Parathyroid adenoma (tissue), 2 donors: ENCODE results near the gene METTL15.
"Not testable (repeated sequence)": the region's sequence is repeated elsewhere in the genome, so short reads cannot be mapped to it uniquely, and the experiment has no call there.

Experiments used
- H2AFZ ChIP-seq: fragments of 300-600 bp; sonication (generic); one replicate; pipeline ENCODE4 v1.7.0; 2017; ENCODE audit warnings: antibody characterized with exemption, mild to moderate bottlenecking
- H3K27ac ChIP-seq: fragments of 300-600 bp; sonication (generic); one replicate; pipeline ENCODE4 v1.7.0; 2017
- H3K27me3 ChIP-seq: fragments of 300-600 bp; sonication (generic); one replicate; pipeline ENCODE4 v1.7.0; 2017; ENCODE audit warnings: low read length; ENCODE audit not compliant: control insufficient read depth, insufficient read depth
- H3K36me3 ChIP-seq: fragments of 300-600 bp; sonication (generic); one replicate; pipeline ENCODE4 v1.7.0; 2017; ENCODE audit warnings: low read length; ENCODE audit not compliant: control insufficient read depth, insufficient read depth
- H3K4me1 ChIP-seq: fragments of 300-600 bp; sonication (generic); one replicate; pipeline ENCODE4 v1.7.0; 2017; ENCODE audit warnings: control low read depth
- H3K4me2 ChIP-seq: fragments of 300-600 bp; sonication (generic); one replicate; pipeline ENCODE4 v1.7.0; 2017; ENCODE audit warnings: low read length
- H3K4me3 ChIP-seq: fragments of 300-600 bp; sonication (generic); one replicate; pipeline ENCODE4 v1.7.0; 2017; ENCODE audit warnings: low read depth, low read length
- H3K79me2 ChIP-seq: fragments of 300-600 bp; sonication (generic); one replicate; pipeline ENCODE4 v1.7.0; 2017; ENCODE audit warnings: control low read depth
- H3K9ac ChIP-seq: fragments of 300-600 bp; sonication (generic); one replicate; pipeline ENCODE4 v1.7.0; 2017; ENCODE audit warnings: mild to moderate bottlenecking
- H3K9me3 ChIP-seq: fragments of 300-600 bp; sonication (generic); one replicate; pipeline ENCODE4 v1.7.0; 2017; ENCODE audit warnings: low read length; ENCODE audit not compliant: control insufficient read depth
- TF ChIP-seq, protein P1 (sequence below): fragments of 300-600 bp; sonication (generic); IDR thresholded peaks from one replicate; pipeline ENCODE4 v1.7.0; 2017; ENCODE audit warnings: antibody characterized with exemption, mild to moderate bottlenecking
- donor health status: primary hyperparathyroidism.

Gene METTL15

GRCh38 chr11:28274216-28274615 is 166.0 kb downstream of the METTL15 start:
- H3K27ac ChIP-seq = no peak overlapping the region
- no peaks in the 10 kb centered on the region for H3K9me3 ChIP-seq
- no peaks in the 10 kb centered on the region for H3K79me2 ChIP-seq
- H2AFZ ChIP-seq = no peak overlapping the region
- H3K4me1 ChIP-seq = no peaks in the 10 kb centered on the region
- TF ChIP-seq, protein P1, sequence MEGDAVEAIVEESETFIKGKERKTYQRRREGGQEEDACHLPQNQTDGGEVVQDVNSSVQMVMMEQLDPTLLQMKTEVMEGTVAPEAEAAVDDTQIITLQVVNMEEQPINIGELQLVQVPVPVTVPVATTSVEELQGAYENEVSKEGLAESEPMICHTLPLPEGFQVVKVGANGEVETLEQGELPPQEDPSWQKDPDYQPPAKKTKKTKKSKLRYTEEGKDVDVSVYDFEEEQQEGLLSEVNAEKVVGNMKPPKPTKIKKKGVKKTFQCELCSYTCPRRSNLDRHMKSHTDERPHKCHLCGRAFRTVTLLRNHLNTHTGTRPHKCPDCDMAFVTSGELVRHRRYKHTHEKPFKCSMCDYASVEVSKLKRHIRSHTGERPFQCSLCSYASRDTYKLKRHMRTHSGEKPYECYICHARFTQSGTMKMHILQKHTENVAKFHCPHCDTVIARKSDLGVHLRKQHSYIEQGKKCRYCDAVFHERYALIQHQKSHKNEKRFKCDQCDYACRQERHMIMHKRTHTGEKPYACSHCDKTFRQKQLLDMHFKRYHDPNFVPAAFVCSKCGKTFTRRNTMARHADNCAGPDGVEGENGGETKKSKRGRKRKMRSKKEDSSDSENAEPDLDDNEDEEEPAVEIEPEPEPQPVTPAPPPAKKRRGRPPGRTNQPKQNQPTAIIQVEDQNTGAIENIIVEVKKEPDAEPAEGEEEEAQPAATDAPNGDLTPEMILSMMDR = no peak
- H3K27me3 ChIP-seq = no peaks in the 10 kb centered on the region
- H3K4me2 ChIP-seq = no peak overlapping the region
- no peak overlapping the region for H3K9ac ChIP-seq
- H3K36me3 ChIP-seq = no peaks in the 10 kb centered on the region
- no peak overlapping the region for H3K4me3 ChIP-seq

GRCh38 chr11:28284196-28284595 is 176.0 kb downstream of the METTL15 start:
- TF ChIP-seq, protein P1 = no peak
- H3K9me3 ChIP-seq = no peaks in the 10 kb centered on the region
- H3K4me3 ChIP-seq = no peak overlapping the region
- no peak overlapping the region for H2AFZ ChIP-seq
- no peak overlapping the region for H3K27ac ChIP-seq
- no peaks in the 10 kb centered on the region for H3K4me1 ChIP-seq
- no peaks in the 10 kb centered on the region for H3K36me3 ChIP-seq
- no peak overlapping the region for H3K9ac ChIP-seq
- no peaks in the 10 kb centered on the region for H3K27me3 ChIP-seq
- no peak overlapping the region for H3K4me2 ChIP-seq
- H3K79me2 ChIP-seq = no peaks in the 10 kb centered on the region

DNA sequence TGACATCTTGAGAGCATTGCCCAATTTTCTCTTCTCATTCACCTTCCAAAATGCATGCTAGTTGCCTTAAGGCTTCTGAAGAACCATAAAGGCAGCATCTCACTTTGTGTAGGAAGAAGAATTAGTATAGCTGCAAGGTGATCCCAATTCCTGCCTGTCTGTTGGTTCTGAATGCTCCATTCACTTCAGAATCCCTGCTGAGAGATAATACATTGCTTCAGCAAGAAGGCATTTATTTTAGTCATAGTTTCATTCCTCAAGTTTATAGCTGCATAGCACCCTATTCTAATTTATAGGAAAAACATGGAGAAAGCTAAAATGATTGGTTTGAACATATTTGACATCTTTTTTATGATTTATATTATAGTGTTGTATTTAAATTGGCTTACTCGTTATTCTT is 181.3 kb downstream of the METTL15 start:
- H3K9ac ChIP-seq = no peak overlapping the region
- no peak overlapping the region for H2AFZ ChIP-seq
- no peak overlapping the region for H3K4me2 ChIP-seq
- no peaks in the 10 kb centered on the region for H3K27me3 ChIP-seq
- H3K4me3 ChIP-seq = no peak overlapping the region
- no peaks in the 10 kb centered on the region for H3K36me3 ChIP-seq
- no peaks in the 10 kb centered on the region for H3K4me1 ChIP-seq
- no peak overlapping the region for H3K27ac ChIP-seq
- TF ChIP-seq, protein P1 = no peak
- H3K79me2 ChIP-seq = no peaks in the 10 kb centered on the region
- H3K9me3 ChIP-seq = no peaks in the 10 kb centered on the region

DNA sequence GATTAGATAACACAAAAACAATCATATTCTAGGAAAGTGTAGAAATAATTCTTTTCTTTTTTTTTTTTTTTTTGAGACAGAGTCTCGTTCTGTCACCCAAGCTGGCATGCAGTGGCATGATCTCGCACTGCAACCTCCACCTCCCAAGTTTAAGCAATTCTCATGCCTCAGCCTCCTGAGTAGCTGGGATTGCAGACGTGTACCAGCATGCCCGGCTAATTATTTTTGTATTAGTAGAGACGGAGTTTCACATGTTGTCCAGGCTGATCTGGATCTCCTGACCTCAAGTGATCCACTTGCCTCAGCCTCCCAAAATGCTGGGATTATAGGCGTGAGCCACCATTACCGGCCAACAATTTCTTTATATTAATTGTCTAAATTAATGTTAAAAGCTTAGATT is 182.8 kb downstream of the METTL15 start:
- H3K4me3 ChIP-seq, H3K9me3 ChIP-seq, H3K4me1 ChIP-seq, H3K36me3 ChIP-seq, H3K4me2 ChIP-seq, H2AFZ ChIP-seq, H3K27ac ChIP-seq, H3K27me3 ChIP-seq, H3K9ac ChIP-seq, H3K79me2 ChIP-seq: not testable (repeated sequence)

GRCh38 chr11:28296426-28296825 is 188.2 kb downstream of the METTL15 start:
- Histone ChIP-seq H3K9me3 (no peaks in the 10 kb centered on the region), H3K27ac (no peak overlapping the region), H2AFZ (no peak overlapping the region), H3K4me2 (no peak overlapping the region), H3K79me2 (no peaks in the 10 kb centered on the region), H3K4me3 (no peak overlapping the region), H3K9ac (no peak overlapping the region), H3K4me1 (no peaks in the 10 kb centered on the region), H3K36me3 (no peaks in the 10 kb centered on the region), H3K27me3 (no peaks in the 10 kb centered on the region)
- TF ChIP-seq, protein P1 = no peak
